ENCODE results near the gene CEACAM7.

Gene CEACAM7

GRCh38 chr19:41688687-41689086 is 617 bp upstream of the CEACAM7 start:
- no peaks in the 10 kb centered on the region for H3K9me3 ChIP-seq (ENCODE audit: low read length)
- H3K27me3 ChIP-seq (ENCODE audit: insufficient read depth, low read length) = no peaks in the 10 kb centered on the region
- H3K36me3 ChIP-seq (ENCODE audit: insufficient read depth, low read length) = no peaks in the 10 kb centered on the region
- H3K27ac ChIP-seq (ENCODE audit: low read depth, low read length, poor library complexity, severe bottlenecking) = no peak overlapping the region
- H3K9me2 ChIP-seq (ENCODE audit: low read depth, low read length) = no peaks in the 10 kb centered on the region
- no peak for TF ChIP-seq CTCF (IDR thresholded peaks at IDR 0.05; ENCODE audit: low read length)
- TF ChIP-seq EZH2 (IDR thresholded peaks at IDR 0.05; ENCODE audit: borderline replicate concordance, low read length) = no peak
- H4K20me1 ChIP-seq (ENCODE audit: insufficient read depth, low read length) = no peaks in the 10 kb centered on the region
- no peaks in the 10 kb centered on the region for H3F3A ChIP-seq (ENCODE audit: insufficient read depth, low read length)
- no peak overlapping the region for H3K9ac ChIP-seq (ENCODE audit: low read length)
- H3K4me2 ChIP-seq (ENCODE audit: low read length) = no peak overlapping the region
- H2AFZ ChIP-seq (ENCODE audit: low read length) = no peak overlapping the region
- no peaks in the 10 kb centered on the region for H3K4me1 ChIP-seq (ENCODE audit: insufficient read depth, low read length, severe bottlenecking)
- H3K79me2 ChIP-seq (ENCODE audit: insufficient read depth, low read length) = no peaks in the 10 kb centered on the region
- no peak overlapping the region for H3K4me3 ChIP-seq (ENCODE audit: low read depth, low read length, poor library complexity, severe bottlenecking)

- TF ChIP-seq CTCF (IDR thresholded peaks at IDR 0.05; ENCODE audit: low read length) = no peak
- no peak for TF ChIP-seq EZH2 (IDR thresholded peaks at IDR 0.05; ENCODE audit: borderline replicate concordance, low read length)
- H3K4me3 ChIP-seq (ENCODE audit: low read depth, low read length, poor library complexity, severe bottlenecking) = no peak overlapping the region
- H3K9me3 ChIP-seq (ENCODE audit: low read length) = no peaks in the 10 kb centered on the region
- H3K9ac ChIP-seq (ENCODE audit: low read length) = no peak overlapping the region
- no peaks in the 10 kb centered on the region for H3K79me2 ChIP-seq (ENCODE audit: insufficient read depth, low read length)
- H3K27me3 ChIP-seq (ENCODE audit: insufficient read depth, low read length) = no peaks in the 10 kb centered on the region
- no peak overlapping the region for H3K27ac ChIP-seq (ENCODE audit: low read depth, low read length, poor library complexity, severe bottlenecking)
- H4K20me1 ChIP-seq (ENCODE audit: insufficient read depth, low read length) = no peaks in the 10 kb centered on the region
- H3K36me3 ChIP-seq (ENCODE audit: insufficient read depth, low read length) = no peaks in the 10 kb centered on the region
- no peak overlapping the region for H2AFZ ChIP-seq (ENCODE audit: low read length)
- no peak overlapping the region for H3K4me2 ChIP-seq (ENCODE audit: low read length)
- H3K9me2 ChIP-seq (ENCODE audit: low read depth, low read length) = no peaks in the 10 kb centered on the region
- no peaks in the 10 kb centered on the region for H3K4me1 ChIP-seq (ENCODE audit: insufficient read depth, low read length, severe bottlenecking)
- no peaks in the 10 kb centered on the region for H3F3A ChIP-seq (ENCODE audit: insufficient read depth, low read length)
These were observed 651 bp downstream of the CEACAM7 start for GRCh38 chr19:41687419-41687818.

GRCh38 chr19:41682437-41682836 is 5.6 kb downstream of the CEACAM7 start:
- Histone ChIP-seq H3K9me2 (ENCODE audit: low read depth, low read length) (no peaks in the 10 kb centered on the region), H3K4me1 (ENCODE audit: insufficient read depth, low read length, severe bottlenecking) (no peaks in the 10 kb centered on the region), H3K9ac (ENCODE audit: low read length) (no peak overlapping the region), H3K36me3 (ENCODE audit: insufficient read depth, low read length) (no peaks in the 10 kb centered on the region), H4K20me1 (ENCODE audit: insufficient read depth, low read length) (no peaks in the 10 kb centered on the region; the same call in 1 of the 2 replicates), H3K27ac (ENCODE audit: low read depth, low read length, poor library complexity, severe bottlenecking) (no peak overlapping the region), H3K9me3 (ENCODE audit: low read length) (no peaks in the 10 kb centered on the region), H3K79me2 (ENCODE audit: insufficient read depth, low read length) (no peaks in the 10 kb centered on the region), H3K4me3 (ENCODE audit: low read depth, low read length, poor library complexity, severe bottlenecking) (no peak overlapping the region), H3K4me2 (ENCODE audit: low read length) (no peak overlapping the region), H3K27me3 (ENCODE audit: insufficient read depth, low read length) (no peaks in the 10 kb centered on the region), H3F3A (ENCODE audit: insufficient read depth, low read length) (no peaks in the 10 kb centered on the region), H2AFZ (ENCODE audit: low read length) (no peak overlapping the region)
- TF ChIP-seq CTCF (IDR thresholded peaks at IDR 0.05; ENCODE audit: low read length) = no peak
- no peak for TF ChIP-seq EZH2 (IDR thresholded peaks at IDR 0.05; ENCODE audit: borderline replicate concordance, low read length)

Measured in OCI-LY1 (cell line).